GM19324 (cell line): ENCODE data around the gene TIMM29.

ENCODE experiments used
- ATAC-seq: cut with Tn5 transposase; IDR thresholded peaks from one replicate; pipeline ENCODE4 v1.9.1; 2021; ENCODE audit warnings: mild to moderate bottlenecking, moderate library complexity; ENCODE audit not compliant: unreplicated experiment, low FRiP score

Gene TIMM29

DNA sequence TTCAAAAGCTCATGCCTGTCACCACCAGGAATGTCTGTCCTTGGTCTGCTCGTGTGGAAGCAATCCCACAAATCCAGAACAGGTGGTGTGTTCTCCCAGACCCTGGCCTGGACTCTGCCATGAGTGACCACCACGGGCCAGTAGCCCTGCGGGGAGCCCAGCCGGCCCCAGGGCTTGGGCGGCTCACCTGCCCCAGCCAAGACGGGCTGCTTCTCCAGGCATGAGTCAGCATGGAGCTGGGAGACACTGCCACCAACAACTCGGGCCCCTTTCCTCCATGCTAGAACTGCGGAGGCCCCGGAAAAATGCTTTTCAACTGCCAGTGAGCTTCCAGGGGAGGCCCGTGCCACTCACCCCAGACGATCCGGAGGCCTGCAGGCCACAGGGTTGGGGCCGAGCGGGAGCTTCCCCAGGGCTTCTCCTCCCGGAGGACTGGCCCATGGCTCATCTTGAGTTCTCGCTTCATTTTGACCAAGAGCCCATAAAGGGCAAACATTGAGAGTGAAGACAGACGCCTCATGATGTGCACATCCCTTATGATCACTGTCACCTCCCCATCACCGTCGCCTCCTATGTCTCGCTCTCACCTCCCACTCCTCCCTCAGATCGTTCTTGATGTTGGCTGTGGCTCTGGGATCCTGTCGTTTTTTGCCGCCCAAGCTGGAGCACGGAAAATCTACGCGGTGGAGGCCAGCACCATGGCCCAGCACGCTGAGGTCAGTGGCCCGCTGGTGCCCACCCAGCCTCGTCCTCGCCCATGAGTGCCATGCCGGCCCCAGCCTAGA, 16.8 kb upstream of the TIMM29 start:
- ATAC-seq, result no peak

DNA sequence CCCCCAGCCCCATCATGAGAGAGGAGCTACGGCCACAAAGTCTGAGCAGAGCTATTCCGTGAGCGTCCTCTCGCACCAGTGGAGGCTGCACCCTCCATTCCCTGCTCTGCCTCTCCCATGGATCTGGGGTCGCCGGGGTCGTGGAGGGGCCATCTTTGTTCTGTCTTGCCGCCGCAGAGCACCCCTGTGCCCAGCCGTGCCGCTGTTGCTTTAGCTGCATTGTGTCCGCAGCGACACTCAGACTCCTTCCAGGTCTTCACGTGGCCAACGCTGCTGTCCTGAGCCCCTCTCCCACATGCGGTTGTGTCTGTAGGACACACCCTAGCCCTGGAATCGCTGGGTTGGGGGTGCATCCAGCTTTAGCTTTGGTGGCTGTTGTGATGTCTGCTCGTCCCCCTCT, 16.0 kb upstream of the TIMM29 start:
- ATAC-seq, result no peak

DNA sequence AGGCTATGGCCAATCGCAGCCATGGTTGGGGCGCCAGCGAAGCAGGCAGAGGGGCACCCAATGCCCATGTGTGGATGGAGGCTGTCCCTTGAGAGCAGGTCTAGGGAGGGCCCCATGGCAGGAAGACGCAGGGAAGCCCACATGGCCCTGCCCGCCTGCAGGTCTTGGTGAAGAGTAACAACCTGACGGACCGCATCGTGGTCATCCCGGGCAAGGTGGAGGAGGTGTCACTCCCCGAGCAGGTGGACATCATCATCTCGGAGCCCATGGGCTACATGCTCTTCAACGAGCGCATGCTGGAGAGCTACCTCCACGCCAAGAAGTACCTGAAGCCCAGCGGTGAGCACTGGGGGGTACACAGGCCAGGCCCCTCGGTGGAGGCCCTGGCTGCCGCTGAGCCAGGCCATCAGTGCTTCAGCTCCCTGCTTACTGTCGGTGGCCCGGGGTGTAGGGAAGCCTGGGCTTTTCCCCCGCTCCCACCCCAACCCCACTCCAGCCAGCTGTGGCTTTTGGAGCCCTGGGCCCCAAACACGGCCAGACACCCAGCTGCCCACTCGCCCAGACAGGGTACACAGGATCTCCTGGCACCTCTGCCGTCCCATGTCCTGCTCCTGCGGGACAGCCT, 14.8 kb upstream of the TIMM29 start:
- ATAC-seq, result no peak

DNA sequence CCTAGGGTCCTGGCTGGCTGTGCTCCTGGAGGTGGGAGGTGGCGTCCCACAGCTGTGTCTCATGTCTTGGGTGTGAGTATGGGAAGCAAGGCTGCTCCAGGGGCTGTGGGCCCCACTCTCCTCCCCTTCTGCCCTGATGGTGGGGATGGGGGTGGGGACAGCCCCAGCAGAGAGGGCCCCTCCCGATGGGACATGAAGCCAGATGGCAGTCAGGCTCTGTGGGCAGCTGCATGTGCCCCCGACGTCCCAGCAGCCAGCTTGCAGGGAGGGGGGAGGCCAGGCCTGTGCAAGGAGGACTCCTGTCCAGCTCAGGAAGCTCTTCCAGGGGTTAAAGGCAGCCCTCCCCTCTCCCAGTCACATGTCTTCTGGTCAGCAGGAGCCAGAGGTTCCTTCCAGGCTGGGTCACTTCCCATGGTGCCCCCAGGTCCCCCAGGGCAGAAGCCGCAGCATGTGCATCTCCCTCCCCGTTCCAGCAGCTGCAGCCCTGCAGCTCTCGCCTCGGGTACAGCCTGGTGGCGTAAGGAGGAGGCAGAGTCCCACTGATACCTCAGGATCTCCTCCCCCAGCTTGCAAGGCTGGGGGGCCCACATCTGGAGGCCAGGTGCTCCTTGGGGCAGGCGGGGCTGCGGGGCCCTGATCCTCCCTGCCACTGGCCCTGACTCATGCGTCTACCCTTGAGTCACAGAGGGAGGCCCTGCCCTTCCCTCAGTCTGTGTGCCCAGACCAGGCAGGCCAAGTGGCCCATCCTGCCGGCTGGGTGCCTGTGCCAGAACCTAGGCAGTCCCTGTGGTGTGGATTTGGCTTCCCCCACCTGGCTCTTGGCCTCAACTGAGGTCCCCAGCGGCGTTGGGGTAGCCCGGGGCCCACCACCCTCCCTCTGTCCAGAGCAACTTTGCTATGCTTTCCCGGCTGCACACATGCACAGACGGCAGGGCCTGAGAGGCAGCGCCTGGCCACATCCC, 13.2 kb upstream of the TIMM29 start:
- no peak for ATAC-seq

DNA sequence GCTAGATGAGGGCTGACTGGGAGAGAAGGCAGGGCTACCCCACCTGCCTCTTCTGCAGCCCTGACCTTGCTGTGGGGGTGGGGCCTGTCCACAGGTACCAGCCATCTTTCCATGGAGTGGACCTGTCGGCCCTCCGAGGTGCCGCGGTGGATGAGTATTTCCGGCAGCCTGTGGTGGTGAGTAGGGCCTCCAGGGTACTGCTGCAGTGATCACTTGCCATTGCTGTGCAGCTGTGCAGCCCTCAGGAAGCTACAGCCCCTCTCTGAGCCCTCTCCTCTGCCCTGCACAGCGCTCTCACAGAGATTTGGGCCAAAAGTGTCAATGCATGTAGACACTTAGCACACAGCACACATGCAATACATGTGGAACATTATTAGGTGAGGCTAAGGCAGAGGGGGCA, 12.0 kb upstream of the TIMM29 start:
- ATAC-seq, result no peak

DNA sequence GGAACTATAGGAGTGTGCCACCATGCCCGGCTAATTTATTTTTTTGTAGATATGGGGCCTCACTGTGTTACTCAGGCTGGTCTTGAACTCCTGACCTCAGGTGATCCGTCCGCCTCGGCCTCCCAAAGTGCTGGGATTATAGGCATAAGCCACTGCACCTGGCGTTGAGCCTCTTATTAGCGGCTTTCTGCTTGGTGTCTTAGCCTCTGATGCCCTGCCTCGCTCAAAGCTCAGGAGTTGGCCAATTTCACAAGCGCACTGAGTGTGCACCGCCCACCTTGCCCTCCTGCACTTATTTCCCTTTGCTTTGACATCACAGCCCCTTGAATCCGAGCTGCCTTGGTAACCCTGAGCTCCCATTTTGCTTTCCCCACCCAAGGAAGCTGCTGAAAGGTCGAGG, 10.3 kb upstream of the TIMM29 start:
- no peak for ATAC-seq

DNA sequence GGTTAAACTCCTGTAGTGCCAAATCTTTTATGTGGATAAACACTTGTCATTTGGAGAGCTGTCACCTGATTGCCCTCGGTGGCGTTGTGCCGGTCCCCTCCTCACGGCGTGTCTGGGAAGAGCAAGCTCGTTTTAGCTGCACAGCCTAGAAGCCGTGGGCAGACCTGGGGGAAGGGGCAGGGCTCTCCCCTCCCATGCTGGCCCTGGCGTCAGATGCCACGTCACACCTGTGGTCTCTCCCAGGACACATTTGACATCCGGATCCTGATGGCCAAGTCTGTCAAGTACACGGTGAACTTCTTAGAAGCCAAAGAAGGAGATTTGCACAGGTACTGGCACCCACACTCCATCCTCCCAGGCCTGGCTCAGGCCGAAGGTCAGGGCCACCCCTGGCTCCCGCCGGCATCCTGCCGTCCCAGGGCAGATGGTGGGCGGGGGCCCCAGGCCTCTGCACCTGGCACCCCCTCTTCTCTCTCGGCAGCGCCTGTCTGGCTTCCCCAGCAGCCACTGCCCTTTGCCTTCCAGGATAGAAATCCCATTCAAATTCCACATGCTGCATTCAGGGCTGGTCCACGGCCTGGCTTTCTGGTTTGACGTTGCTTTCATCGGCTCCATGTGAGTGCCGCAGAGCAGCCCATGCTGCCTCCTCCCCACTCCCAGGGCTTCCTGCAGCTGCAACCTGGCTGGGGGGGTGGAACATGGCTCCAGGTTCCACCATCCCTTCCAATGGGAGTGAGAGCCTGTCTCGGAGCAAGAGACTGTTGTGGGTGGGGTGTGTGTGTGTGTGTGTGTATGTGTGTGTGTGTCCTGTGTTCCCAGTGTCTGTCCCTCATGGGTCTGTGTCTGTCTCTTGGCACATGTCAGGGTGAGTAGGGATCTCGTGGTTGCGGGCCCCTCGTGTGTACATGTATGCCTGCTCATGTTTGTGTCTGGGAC, 9.0 kb upstream of the TIMM29 start:
- ATAC-seq, result no peak

DNA sequence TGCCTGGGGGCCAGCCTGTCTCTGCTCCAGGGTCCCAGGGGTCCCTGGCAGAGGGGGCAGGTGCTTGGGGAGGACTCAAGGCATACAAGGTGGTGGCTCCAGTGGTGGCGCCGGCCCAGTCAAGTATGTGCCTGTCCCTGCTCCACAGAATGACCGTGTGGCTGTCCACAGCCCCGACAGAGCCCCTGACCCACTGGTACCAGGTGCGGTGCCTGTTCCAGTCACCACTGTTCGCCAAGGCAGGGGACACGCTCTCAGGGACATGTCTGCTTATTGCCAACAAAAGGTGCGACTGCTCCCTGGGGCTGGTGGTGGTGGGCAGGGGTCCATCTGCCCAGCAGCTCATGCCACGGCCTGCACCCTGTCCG, 8.3 kb upstream of the TIMM29 start:
- ATAC-seq, result no peak

DNA sequence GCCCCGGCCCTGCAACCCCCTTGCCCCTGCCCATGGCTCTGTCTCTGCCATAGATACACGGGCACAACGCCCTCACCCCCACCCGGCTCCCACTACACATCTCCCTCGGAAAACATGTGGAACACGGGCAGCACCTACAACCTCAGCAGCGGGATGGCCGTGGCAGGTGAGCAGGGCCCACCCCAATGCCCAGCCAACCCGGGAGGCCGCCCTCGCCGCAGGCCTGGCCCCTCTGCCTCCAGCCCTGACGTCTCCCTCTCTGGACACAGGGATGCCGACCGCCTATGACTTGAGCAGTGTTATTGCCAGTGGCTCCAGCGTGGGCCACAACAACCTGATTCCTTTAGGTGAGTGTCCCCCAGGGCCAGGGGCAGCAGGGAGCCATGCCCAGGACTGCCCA, 7.8 kb upstream of the TIMM29 start:
- no peak for ATAC-seq

DNA sequence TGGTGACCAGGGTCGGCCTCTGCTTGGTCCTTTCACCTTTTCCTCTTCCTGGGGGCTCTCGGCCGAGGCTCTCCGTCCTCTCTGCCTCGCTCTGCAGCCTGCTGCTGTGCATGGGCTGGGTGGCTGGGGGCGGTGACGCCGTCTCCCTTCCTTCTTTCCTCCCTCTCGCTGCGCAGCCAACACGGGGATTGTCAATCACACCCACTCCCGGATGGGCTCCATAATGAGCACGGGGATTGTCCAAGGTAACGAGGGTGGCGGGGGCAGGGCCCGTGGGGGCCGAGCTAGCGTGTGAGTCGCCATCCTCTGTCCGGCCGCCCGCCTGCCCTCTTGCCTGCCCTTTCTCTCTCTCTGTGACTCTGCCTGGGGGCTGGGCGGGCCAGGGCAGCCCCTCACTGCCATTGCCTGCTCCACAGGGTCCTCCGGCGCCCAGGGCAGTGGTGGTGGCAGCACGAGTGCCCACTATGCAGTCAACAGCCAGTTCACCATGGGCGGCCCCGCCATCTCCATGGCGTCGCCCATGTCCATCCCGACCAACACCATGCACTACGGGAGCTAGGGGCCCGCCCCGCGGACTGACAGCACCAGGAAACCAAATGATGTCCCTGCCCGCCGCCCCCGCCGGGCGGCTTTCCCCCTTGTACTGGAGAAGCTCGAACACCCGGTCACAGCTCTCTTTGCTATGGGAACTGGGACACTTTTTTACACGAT, 7.3 kb upstream of the TIMM29 start:
- ATAC-seq, result no peak

DNA sequence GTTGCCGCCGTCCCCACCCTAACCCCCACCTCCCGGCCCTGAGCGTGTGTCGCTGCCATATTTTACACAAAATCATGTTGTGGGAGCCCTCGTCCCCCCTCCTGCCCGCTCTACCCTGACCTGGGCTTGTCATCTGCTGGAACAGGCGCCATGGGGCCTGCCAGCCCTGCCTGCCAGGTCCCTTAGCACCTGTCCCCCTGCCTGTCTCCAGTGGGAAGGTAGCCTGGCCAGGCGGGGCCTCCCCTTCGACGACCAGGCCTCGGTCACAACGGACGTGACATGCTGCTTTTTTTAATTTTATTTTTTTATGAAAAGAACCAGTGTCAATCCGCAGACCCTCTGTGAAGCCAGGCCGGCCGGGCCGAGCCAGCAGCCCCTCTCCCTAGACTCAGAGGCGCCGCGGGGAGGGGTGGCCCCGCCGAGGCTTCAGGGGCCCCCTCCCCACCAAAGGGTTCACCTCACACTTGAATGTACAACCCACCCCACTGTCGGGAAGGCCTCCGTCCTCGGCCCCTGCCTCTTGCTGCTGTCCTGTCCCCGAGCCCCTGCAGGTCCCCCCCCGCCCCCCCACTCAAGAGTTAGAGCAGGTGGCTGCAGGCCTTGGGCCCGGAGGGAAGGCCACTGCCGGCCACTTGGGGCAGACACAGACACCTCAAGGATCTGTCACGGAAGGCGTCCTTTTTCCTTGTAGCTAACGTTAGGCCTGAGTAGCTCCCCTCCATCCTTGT, 6.5 kb upstream of the TIMM29 start:
- ATAC-seq, result no peak

DNA sequence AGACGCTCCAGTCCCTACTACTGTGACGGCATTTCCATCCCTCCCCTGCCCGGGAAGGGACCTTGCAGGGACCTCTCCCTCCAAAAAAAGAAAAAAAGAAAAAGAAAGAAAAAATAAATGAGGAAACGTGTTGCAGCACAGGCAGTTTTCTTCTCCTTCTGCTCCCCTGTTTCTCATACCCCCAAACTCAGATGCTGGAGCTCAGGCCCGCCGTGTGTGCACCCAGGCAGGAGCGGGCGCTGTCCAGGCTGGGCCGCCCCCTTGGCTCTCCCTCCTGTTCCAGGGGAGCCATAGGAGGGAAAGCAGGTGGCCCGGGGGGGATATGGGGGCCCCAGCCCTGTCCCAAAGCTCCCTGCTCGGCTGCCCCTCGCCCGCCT, 6.0 kb upstream of the TIMM29 start:
- no peak for ATAC-seq

DNA sequence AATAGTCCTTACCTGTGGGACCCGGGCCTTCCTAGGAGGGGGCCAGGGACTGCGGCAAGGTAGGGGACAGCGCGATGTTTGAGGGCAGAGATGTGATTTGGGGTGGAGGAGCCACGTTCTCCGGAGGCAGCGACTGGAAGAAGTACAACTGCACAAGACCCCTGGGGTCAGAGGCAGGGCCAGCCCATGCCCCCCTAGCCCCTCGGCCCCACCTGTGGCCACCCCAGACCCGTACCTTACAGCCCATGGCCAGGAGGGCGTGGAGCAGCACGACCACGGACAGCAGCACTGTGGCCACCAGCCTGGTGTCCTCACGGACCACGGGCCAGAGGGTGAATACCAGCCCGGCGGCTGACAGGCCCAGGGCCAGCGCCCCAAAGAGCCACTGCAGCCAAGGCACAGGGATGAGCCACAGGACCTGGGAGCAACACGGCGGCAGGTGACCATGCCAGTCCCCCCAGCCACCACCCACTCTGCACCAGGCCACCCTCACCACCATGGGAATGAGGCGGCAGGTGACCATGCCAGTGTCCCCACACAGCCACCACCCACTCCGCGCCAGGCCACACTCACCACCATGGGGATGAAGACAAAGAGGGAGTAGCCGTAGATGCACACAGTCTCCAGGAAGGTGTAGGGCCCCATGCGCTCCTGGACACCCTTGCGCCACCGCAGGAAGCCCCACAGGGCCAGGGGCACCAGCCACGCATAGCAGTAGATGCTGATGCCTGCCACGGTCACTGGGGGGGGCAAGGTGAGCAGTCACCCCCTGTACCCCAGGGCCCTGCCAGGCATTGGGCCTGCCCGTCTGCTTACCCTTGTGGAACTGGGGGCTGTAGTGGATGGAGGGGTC, 5.1 kb upstream of the TIMM29 start:
- ATAC-seq, result no peak

DNA sequence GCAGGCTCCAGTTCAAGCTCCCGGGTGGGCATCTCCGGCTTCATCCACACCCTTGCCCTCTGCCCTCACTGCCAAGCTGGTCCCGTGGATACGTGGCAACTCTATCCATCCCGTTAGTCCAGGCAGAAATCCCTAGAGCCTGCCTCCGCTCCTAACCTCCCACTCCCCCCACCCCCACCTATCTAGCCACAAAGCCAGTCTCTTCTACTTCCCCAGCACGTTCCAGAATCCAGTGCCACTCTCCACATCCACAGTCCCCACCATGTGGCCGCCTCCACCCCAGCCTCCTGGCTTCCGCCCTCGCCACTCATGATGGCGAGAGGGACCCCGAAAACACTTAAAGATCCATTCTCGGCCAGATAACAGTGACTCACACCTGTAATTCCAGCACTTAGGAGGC, 4.0 kb upstream of the TIMM29 start:
- no peak for ATAC-seq

DNA sequence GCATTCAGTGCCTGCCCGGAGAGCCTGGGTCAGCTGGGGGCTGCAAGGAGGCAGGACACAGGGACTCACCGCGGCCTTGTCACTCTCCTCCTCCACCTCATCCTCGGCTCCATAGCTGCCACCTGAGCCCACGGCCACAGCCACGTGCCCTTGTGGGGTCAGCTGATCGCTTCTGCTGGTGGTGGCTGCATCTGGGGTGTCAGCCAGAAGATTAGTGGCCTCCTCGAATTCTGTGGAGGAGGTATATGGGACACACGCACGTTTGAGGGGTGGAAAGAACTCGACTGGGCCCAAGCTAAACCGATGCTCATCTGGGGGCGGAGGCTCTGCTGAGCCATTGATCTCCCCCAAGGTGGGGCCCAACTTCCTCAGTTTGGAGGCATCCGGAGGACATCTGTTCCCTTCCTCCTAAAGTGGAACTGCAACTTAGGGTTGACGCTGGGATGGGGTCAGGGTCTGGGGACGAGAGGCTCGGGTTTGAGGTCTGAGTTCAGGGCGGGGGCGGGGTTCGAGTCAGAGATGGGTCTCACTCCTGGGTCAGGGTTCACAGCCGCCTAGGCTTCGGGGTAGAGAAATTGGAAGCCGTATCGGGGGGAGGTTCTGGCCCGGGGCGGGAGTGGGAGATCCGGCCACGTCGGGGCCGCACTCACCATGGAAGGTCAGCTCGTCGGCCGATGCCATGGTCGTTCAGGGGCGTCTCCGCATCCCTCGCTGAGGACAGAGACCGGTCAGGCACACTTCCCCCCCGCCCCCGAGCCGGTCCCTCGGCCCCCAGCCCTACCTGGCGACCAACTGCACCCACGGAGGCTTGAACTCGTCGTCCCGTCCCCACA, 665 bp upstream of the TIMM29 start:
- no peak for ATAC-seq

DNA sequence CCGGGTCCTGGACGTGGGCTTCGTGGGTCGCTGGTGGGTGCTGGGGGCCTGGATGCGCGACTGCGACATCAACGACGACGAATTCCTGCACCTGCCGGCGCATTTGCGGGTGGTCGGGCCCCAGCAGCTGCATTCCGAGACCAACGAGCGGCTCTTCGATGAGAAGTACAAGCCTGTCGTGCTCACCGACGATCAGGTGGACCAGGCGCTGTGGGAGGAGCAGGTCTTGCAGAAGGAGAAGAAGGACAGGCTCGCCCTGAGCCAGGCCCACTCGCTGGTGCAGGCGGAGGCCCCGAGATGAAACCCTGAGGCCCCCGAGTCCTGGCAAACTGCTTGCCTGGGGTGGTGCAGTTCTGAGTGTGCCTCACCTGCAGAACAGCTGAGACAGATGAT, 787 bp downstream of the TIMM29 start:
- ATAC-seq, result no peak

DNA sequence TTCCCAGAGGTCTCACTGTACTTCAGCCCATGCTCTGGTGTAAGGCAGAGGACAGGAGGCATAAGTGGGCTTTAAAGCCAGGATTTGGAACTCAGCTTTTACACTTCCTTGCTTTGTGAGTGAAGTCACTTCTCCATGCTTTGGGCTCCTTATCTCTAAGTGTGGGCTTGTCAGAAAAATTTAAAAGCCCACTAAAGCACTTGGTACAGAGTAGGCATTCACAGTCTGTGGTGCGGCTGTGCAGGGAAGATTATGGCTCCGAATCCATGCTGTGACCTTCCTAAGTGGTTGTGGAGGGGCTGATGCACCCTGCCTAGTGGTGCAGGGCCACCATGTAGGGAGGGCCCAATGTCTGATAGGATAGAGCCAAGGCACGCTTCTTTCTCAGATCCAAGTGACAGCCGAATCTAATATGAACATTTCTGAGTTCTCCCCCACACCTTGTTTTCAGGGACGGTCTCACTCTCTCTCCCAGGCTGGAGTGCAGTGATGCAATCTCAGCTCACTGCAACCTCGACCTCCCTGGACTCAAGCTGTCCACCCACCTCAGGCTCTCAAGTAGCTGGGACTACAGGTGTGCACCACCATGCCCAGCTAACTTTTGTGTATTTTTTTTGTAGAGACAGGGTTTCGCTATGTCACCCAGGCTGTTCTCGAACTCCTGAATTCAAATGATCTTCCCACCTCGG, 6.9 kb downstream of the TIMM29 start:
- ATAC-seq, result no peak
